IPS DF 19.7 (cell line): ENCODE data around the gene ARHGAP15.

Source experiments
- DNase-seq: peaks from one replicate; pipeline ENCODE4 v3.0.0-alpha.2; 2013; ENCODE audit warnings: low read depth, low spot score

The ARHGAP15 gene

DNA sequence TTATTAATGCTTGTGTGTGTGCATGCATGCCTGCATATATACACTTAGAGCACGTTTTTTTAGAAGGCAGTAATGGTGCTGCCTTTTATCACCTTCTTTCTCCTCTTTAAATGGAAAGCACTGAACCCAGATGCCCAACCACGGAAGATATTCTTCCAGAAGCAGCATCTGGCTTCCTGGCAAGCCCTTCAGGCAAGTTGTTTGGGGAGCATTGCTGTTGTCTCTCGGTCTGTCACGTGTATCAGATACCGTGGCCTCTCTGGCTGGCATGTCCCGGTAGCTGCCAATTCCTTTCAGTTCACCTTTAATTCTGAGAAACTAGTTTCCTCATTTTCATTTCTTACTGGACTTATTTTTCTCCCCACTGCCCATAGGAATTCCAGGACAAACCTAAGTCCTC is 587.8 kb downstream of the ARHGAP15 start:
- DNase-seq = no peak

DNA sequence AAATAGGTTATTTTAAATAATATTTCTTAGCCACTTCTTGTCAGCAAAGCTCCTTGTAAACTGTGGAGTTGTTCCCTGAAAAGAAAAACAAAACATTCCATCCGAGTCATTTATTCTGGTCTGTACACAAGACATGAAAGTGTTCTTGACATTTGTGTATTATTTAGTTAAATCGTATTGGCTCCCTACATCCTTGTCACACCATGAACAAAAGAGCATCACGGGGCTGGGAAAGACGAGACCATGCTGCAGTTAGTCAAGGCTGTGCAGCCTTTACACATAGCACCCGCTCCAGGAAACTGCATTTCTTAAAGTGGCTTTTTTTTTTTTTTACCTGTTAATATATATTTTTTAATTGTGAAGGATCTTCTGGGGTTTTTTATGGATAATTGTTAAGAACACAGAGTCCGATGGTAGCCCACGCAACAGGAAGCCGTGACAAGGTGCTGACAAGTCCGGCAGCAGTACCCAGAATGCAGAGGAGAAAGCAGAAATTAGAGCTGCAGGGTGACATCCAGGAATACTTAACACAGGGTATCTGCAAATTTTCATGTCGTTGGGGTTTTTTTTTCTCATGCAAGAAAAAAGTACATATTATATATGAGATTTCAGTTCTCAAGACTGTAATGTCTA is 588.4 kb downstream of the ARHGAP15 start:
- no peak for DNase-seq

DNA sequence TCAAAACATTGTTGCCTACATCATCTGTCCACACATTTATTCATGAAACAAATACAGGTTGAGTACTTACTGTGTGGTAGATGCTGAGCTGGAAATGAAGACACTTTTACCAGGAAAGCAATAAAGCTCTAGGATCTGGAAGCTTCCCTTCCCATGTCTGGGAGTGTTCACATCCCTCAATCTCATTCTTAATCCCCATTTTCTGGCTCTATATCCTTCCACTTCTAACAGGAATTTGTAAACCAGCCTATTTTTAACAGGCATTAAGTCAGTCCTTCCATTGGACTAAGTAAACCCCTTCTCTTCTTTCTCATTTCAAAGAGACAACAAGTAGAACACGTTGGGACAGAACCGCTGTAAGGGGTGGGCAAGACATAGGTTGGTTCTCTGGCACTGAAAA is 589.5 kb downstream of the ARHGAP15 start:
- no peak for DNase-seq

DNA sequence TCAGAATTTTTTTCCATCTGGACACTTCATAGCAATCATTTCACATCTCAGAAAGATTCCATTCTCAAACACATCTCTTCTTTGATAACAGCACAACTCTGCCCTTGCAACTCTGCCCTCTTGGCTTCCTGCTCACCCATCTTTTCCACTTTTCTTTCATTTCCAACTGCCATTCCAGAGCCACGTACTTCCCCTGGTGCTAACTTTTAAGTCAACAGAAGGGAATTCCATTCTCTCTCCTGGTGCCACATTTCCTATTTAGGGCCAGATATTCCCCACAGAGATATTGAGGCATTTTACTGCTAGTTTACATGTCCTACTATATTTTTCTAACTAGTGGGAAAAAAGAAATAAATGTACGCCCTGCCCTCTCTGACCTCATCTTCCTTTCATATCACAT is 590.2 kb downstream of the ARHGAP15 start:
- DNase-seq = no peak

DNA sequence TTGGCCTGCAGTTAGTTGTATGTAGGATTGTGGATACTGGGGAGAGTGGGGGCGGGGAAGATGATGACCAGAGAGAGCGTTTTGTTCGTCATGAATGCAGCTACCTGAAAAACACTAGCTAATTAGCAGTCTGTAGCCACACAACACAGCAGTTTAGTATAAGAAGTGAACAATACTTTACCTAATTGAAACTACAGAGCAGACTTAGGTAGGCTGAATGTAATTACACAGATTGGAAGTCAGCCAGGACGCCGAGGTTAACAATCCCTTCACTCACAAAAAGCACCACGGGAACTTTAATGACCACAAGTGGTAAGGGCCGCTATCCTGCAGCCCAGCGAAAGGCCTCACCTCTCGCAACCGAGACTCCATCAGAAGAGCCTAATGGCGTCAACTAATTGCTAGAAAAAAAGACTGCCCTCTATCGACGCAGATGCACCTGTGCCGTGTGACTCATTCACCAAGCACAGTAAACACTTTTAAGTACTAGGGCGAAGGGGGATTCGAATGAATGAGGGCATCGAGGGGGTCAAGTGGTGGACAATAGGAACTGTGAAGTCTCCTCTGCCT is 591.0 kb downstream of the ARHGAP15 start:
- DNase-seq = peak; percentile 45

DNA sequence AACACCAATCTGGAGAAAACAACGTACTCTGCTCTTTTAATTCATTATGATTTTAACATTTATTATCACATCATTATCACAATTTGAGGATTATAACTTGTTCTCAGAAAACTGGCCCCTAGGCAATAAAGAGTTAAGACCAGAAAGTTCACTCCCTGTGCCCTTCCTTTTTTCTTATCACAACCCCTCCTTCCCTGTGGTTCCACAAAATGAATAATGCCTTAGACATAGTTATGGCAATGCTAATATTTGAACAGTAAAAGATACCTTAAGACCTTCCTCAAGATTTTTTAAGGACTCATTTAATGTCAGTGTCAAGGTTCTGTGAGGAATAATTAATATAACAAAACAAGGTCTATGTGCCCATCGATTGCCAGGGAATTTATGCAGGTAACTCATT is 596.2 kb downstream of the ARHGAP15 start:
- DNase-seq = no peak

DNA sequence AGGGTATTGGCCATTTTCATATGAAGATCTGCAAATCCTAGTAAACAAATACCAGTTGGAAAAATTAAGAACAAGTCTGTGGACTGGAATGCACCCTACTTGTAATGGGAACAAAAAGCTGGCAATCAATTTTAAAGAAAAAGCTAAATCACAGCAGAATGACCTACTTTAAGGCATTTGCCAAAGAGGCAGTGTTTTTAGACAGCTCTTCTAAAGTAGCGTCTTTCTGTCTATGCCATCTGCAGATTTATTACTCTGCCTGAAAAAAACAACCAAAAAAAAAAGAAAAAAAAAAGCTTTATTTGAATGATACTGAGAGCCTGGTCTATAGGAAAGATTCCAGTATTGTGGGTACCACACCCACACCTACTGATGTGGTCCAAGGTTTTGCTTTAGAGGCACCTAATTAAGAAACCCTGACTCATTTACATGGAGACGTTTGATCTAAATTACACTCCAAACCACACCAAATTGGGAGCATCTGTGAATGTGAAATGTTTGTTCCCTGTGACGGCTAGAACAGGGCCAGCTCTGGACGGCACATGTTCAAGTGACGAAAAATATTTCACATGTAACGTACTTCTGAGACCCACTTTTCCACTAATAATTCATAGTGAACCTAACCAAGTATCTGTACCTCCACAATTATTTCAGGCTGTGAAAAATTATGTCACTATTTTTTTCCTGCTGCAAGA is 597.1 kb downstream of the ARHGAP15 start:
- DNase-seq = no peak

DNA sequence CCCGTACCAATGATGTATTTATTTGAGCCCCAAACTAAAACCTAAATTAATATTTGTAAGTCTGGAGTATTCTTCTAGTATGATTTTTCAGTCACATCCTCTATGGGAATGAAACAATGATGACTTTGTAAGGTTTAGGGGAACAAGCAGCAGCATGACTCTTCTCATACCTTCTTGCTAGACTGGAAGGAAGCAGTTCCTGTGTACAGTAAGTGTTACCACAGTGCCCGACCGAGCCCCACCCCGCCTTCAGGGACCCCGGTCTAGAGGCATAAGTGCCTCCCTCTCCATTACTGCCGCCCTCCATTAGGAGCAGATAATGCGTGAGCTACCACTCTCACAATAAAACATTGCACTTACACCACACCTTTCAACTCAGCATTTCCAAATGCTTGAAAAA is 599.3 kb downstream of the ARHGAP15 start:
- DNase-seq = no peak

DNA sequence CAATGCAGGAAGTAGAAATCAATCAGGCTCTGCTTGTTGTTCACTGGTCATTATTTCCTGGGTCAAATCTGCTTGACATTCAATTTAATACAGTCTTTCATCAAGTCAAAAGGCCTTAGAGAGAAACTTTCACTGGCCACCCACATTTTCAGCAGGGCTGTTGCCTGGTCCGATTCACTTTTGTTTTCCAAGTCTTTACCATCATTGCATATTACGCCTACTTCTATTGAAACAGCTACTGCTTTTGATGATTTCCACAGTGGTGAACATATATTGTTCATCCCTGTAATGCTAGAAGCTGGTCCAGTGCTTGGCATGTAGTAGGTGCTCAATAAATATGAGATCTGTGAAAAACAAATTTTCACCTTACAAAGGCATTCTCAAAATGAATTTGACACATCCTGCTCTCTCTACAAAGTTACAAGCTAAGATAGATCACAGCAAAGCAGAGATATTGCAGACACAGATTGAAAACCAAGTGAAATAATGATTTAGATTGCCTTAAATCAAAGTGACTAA is 600.1 kb downstream of the ARHGAP15 start:
- no peak for DNase-seq

DNA sequence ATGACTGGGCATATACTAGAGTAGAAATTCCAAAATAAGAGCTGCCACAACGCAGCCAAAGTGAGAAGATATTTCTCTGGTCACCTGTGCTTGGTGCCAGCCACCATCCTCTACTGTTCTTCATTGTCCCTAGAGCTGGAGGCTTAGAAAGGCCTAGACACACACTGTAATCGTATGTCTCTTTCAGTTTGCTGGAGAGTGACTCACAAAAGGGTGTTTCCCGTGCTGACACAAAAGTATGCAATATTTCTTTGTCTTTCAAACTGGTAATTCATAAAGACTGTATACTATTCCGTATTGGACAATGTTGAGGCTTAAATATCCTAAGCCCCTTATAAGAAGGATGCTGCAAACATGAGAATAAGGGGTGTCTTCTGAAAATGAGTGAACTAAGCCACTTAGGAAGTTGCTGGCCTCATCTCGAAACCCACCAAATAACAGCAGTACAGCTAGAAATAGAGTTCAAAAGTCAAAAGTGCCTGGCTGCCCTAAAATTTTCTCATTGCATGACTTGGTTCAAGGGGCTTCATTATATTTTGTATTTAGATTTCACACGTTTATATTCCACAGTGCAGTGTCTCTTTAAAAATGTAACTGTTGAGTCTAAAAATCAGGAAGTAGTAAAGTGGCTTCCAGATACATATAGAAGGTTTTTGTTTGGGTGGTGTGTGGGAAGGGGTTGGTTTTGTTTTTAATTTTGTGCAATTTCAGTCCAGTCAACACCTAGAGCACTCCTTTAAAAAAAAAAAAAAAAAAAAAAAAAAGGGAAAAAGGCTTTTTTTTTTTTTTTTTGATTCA is 601.1 kb downstream of the ARHGAP15 start:
- no peak for DNase-seq

DNA sequence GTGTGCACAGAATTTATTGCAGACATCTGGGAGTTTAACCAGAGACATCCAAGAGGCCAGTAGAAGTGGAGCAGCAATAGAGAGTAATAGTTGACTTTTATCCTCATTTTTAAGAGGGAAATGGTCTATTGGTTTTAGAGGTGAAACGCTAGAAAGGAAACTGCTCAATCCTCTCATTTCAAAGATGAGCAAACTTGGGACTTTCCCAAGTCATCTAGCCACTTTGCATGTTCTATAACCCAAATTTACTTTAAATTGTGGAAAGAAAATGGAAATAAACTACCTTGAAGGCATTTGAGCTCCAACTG is 601.7 kb downstream of the ARHGAP15 start:
- no peak for DNase-seq

DNA sequence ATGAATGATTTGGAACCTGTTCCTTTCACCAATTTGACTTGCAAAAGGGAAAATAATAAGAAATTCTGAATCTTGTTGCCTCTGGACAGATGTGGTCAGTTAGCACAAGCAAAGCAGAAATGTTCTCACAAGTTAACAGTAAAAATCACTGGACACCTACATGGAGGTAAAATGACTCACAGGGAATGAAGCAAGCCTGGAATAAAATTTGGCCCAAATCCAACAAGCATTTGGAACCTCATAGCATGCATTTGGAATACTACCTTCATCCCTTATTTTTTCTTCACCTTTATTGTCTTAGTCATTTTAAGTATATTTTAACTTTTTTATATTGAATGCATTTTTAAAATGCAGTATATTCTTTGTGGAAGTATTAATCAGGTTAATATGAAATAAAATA is 602.9 kb downstream of the ARHGAP15 start:
- no peak for DNase-seq

DNA sequence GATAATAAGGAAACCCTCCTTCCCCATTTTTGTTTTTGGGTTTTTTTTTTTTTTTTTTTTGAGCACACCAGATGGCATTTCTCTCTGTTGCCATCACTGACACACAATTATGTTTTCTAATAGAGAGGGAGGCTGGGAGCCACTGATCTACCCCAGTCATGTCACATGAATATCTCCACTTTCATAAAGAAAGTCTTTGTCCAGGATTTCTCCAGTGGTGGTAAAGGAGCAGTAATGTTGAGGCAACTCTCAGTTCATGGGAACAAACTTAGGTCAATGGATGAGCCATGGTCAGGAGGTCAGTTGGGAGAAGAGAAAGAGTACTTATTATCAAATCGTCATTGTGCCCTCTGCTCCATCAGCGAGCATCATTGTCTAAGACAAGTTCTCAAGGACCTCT is 603.7 kb downstream of the ARHGAP15 start:
- DNase-seq = no peak

DNA sequence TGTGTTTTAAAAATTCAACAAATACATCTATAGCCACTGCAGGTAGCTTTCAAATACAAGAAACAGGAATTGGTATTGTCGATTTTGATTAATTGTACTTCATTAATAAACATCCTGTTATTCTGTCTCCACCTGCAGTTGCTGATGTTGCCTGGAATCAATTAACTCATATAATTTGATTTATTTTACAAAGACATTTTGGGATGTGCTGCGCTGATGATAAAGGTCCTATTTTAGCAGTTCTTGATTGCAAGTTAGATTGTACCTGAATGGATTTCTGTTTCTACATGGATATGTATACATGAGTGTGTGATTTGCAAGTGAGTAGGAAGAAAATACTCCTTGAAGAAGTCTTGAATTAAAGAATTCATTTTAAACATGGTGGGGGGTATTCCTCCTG is 605.3 kb downstream of the ARHGAP15 start:
- DNase-seq = no peak

DNA sequence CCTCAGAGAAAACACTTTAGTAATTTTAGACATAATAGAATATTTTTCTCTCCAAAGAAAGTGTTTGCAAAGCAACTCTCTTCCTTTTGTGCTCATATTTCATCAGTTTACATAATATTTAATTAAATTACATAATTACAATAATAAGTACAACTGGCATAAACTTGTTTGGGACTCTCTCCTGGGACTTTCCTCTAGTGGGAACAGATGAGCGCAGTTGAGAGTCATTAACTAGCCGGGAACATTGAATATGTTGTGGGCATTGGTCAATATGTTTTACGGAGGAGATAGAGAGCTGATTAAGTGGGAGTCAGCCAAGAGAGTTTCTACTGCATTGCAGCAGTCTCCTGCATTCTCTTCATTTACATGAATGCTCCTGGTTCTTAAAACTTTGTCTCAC is 607.7 kb downstream of the ARHGAP15 start:
- DNase-seq = no peak

DNA sequence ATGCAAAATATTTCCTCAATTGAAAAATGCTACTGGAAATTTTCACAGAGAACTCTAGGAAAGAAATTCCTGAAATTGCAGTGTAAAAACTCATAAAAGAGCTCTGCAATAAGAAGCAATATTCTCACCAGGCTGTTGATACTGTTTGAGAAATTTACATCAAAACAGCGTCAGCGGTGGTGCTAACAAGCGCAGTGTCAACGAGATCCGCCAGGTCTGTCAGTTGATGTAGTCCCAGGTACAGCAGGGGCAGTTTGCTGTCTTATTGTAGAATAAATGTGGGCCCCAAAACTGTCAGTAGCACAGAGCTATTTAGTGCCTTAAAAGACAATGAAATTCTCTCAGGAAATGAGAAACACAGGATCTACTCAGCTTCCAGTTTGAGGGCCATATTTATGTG is 611.2 kb downstream of the ARHGAP15 start:
- DNase-seq = no peak

DNA sequence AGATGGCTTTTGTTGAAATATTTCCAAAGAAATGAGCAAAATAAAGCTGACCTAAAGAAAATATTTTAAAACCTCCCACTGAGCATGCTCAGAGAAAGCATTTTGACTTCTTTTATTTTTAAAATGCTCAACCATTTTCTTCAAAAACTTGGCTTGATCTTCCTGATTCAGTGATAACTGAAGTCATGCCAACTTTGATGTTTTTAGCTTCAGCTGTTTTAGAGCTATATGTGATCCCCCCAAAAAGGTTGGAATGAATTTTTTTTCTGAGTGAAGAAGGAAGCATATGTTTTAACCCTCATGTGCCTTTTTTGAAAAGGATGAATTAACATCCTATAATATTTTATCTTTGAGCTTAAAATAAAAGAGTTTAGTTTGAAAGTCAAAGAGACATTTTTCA is 612.0 kb downstream of the ARHGAP15 start:
- DNase-seq = no peak

DNA sequence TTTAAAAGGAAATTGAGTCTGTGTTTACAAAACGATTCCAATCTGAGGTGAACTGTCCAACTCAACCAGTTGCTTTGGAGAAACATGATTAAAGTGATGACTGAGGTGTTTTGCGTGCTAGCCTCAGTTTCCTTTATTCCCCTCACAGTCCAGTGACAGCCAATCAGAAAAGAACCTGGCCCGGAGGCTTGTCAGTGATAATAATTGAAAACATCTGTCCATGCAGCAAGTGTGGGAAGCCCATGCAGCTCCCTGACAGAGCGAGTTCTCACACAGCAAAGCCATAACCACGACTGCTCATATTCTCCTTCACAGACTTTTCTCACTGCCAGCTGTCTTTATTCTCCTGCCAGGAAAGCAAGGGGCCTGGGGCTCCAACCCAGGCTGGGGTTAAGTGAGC is 613.4 kb downstream of the ARHGAP15 start:
- DNase-seq = no peak

DNA sequence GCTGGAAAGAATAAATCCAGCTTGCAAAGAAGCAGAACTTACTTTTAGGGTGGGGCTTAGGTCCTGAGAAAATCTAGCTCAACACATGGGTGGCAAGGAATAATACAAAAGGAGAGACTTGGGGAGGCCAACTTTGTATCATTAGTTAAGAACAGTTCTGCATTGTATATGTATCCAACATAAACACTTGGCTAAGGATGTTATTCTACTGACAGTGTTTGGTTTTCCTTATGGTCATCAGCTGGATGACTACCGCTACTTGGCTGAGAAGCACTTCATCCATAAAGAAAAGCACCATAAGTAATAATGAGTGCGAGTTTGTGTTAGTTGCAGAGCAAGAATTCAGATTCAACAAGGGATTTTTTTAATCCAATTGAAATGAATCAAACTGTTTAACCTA is 614.9 kb downstream of the ARHGAP15 start:
- DNase-seq = no peak

DNA sequence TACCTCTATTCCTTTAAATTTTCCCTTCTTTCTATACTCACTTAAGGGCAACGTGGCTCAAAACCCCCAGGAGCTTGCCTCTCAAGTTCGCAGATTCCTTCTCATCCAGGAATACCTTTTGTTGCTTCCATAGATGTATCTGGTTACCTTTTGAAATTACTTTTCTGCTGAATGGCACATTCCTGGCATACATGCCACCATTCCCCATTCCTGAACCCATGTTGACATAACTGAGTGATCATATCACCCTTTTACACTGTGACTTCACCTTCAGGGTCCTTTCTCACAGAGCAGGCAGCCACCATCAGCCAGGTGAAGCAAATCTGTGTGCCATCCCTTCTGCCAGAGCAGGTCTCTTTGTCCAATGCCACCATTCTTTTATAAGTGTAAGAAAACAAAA is 615.8 kb downstream of the ARHGAP15 start:
- peak; percentile 15 for DNase-seq

DNA sequence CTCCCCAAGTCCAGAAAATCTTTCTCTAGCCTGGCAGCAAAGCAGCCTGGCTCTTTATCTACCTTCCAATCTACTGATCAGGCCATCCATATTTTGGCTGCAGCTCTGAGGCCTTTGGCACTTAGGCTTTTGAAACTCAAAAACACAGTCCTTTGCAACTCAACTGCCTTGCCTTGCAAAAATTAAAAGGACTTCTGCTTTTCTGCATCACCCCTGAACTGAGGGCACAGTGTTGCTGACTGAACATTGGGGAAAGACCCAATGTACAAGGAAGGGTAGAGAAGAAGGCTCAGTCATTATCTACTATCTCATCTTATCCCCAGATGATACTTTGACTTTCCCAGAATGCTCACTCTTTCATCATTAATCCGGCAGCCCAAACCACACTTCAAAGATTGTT is 625.5 kb downstream of the ARHGAP15 start:
- no peak for DNase-seq

DNA sequence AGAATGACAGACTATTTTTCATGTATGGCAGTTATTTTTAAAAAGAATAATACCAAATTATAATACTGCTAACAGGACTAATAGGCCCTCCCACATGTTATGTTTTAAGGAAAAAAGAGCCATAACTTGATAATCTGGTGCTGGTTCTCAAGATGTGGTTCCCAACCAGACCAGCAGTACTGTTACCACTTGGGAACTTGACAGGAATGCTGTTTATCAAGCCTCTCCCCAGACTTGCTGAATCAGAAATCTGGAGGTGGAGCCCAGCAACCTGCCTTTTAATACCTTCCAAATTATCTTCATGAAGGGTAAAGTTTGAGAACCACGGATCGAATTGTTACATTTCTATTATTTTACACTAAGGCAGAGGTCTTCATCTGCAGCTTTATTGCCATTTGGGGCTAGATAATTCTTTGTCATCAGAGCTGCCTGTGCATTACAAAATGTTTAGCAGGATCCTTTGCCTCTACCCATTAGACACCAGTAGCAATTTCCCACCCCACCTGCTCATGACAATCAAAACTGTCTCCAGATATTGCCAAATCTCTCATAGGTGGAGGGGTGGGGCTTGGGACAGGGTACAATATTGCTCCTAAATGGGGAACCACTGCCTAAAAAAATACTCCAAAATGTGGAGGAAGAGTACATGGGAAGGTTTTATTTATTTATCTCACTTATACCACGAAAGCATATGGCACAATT is 629.6 kb downstream of the ARHGAP15 start:
- DNase-seq = peak; percentile 23
